Upper lobe of left lung (tissue), 6 donors: Measurements from ENCODE around the gene SPTBN5. TPM values are rescaled to one million over a fixed set of nuclear protein-coding genes. Genes with fewer than 3 reads are reported as not detected.

Source experiments
- ATAC-seq, 2 donors: fragments of 200-7000 bp; cut with Tn5 transposase; one replicate each; pipeline ENCODE4 v1.9.1; 2022; ENCODE audit warnings: mild to moderate bottlenecking in 2 of 2, moderate library complexity in 2 of 2; ENCODE audit not compliant: low FRiP score in 2 of 2
- DNase-seq, 2 donors: peaks; one replicate each; pipeline ENCODE4 v3.0.0-alpha.2; 2019 to 2020
- H3K27ac ChIP-seq, 4 donors: fragments of 200-600 bp; sonication (generic); one replicate each; pipeline ENCODE4 v1.5.1; 2016 to 2019
- H3K27me3 ChIP-seq, 4 donors: fragments of 200-600 bp; sonication (generic); one replicate each; pipeline ENCODE4 v1.5.1; 2017 to 2019
- H3K36me3 ChIP-seq, 4 donors: fragments of 200-600 bp; sonication (generic); one replicate each; pipeline ENCODE4 v1.5.1; 2016 to 2019
- H3K4me1 ChIP-seq, 4 donors: fragments of 200-600 bp; sonication (generic); one replicate each; pipeline ENCODE4 v1.5.1; 2018 to 2019
- H3K4me3 ChIP-seq, 4 donors: fragments of 200-600 bp; sonication (generic); one replicate each; pipeline ENCODE4 v1.5.1; 2017 to 2019; ENCODE audit warnings: mild to moderate bottlenecking in 2 of 4, moderate library complexity in 1 of 4
- H3K9me3 ChIP-seq, 4 donors: fragments of 200-600 bp; sonication (generic); one replicate each; pipeline ENCODE4 v1.5.1; 2018 to 2019
- CTCF ChIP-seq, 6 experiments: fragments of 450-650 bp in 4 of 6; fragments of 200-600 bp in 2 of 6; sonication (generic) in 2 of 6; IDR thresholded peaks; one replicate each; pipeline ENCODE4 v1.5.1; 2016 to 2019; ENCODE audit warnings: antibody characterized with exemption in 6 of 6
- EP300 ChIP-seq, 4 donors: sonication (generic); formaldehyde crosslinking; IDR thresholded peaks; one replicate each; pipeline ENCODE4 v1.5.1; 2017; ENCODE audit warnings: antibody characterized with exemption in 4 of 4, control low read depth in 2 of 4
- POLR2A ChIP-seq, 4 donors: fragments of 450-650 bp; IDR thresholded peaks; one replicate each; pipeline ENCODE4 v1.5.1; 2016 to 2017; ENCODE audit warnings: antibody characterized with exemption in 4 of 4, mild to moderate bottlenecking in 2 of 4
- POLR2AphosphoS5 ChIP-seq, 2 donors: sonication (generic); formaldehyde crosslinking; IDR thresholded peaks; one replicate each; pipeline ENCODE4 v1.5.1; 2017; ENCODE audit warnings: antibody characterized with exemption in 2 of 2
- WGBS, 2 donors: methylation state at CpG; one replicate each; pipeline ENCODE4 v1.1.5; 2017 to 2018; 5-methylcytosine and 5-hydroxymethylcytosine counted together
- total RNA-seq, 6 donors: library from RNA; depleted of rRNA in 4 of 6; stranded (reverse); fragments of >200 nt in 4 of 6; gene quantifications; one replicate each; pipeline versions ENCODE4 v1.1.0 to v1.2.1, GENCODE V29; 2016 to 2021
- donor health status: DM: no; HTN: no; CAD: no; lungs with moderate emphysema.
- donor health status: DM: no; HTN: yes; CAD: no; lungs with severe emphysema.

Gene SPTBN5
- total RNA-seq, 6 donors from 2014 or later: 0.20 to 9.4 (median 2.0) TPM

GRCh38 chr15:41918506-41919126, 24.8 kb upstream of the SPTBN5 start:
- DNase-seq (no peak), ATAC-seq (no peak)
- Histone ChIP-seq H3K4me3 (no peak overlapping the region), H3K36me3 (peaks cover 0 to 23% (median 12%) of the 10 kb centered on the region in 4 donors), H3K9me3 (no peaks in the 10 kb centered on the region), H3K27ac (no peak overlapping the region), H3K4me1 (peaks cover 24 to 58% (median 33%) of the 10 kb centered on the region in 4 donors), H3K27me3 (no peaks in the 10 kb centered on the region)
- 91 to 94% methylated on average over 4 to 8 of the region's 8 CpGs for WGBS, 2 donors
- TF ChIP-seq POLR2A (IDR thresholded peaks at IDR 0.05) (no peak), POLR2AphosphoS5 (IDR thresholded peaks at IDR 0.05) (no peak), CTCF (IDR thresholded peaks at IDR 0.05) (no peak), EP300 (IDR thresholded peaks at IDR 0.05) (no peak)

- Histone ChIP-seq H3K4me1 (peaks cover 24 to 58% (median 33%) of the 10 kb centered on the region in 4 donors), H3K27ac (peak overlapping the region in 1 of 4 donors; percentile 37), H3K4me3 (no peak overlapping the region), H3K36me3 (peaks cover 0 to 24% (median 12%) of the 10 kb centered on the region in 4 donors), H3K27me3 (no peaks in the 10 kb centered on the region), H3K9me3 (no peaks in the 10 kb centered on the region)
- no peak for ATAC-seq
- no peak for DNase-seq
- 69 to 82% methylated on average over 8 to 10 of the region's 10 CpGs for WGBS, 2 donors
- TF ChIP-seq POLR2AphosphoS5 (IDR thresholded peaks at IDR 0.05): no peak
- TF ChIP-seq EP300 (IDR thresholded peaks at IDR 0.05): no peak
- no peak for TF ChIP-seq POLR2A (IDR thresholded peaks at IDR 0.05)
- no peak for TF ChIP-seq CTCF (IDR thresholded peaks at IDR 0.05)
Measured at GRCh38 chr15:41917767-41918430, 24.0 kb upstream of the SPTBN5 start.

DNA sequence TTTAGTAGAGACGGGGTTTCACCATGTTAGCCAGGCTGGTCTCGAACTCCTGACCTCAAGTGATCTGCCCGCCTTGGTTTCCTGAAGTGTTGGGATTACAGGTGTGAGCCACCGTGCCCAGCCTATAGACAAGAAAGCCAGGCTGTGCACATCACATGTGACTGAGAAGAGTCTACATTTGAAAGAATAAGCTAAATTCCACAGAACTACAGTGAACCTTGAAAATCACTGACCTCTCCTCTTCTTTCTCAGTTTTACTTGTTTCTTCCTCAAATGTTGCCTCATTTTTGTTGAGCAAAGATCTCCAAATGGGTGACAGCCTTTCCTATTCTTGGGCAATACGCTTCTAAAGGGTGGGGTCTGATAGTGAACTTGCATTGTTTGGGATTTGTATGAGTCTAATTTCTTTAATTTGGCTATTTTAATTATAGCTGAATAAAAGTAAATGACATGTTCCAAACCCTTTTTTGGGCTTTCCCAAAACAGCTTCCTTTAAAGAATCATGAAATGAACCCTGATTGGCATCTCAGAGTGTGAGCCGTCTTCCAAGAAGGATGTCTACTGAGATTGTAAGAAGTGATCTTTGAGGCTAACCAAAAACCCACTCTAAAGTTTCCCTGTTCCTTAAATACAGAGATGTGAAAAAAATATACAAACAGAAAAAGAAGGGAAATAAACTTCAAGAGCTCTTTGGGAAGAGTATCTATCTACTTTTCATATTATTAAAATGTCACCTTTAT, 21.6 kb upstream of the SPTBN5 start:
- WGBS, 2 donors: 73 to 86% methylated on average over 6 of the region's 6 CpGs
- peak overlapping the region in 2 of 4 donors; percentile 19 to 41 for H3K27ac ChIP-seq
- peaks cover 19 to 55% (median 23%) of the 10 kb centered on the region in 4 donors for H3K4me1 ChIP-seq
- no peaks in the 10 kb centered on the region for H3K9me3 ChIP-seq
- H3K27me3 ChIP-seq: no peaks in the 10 kb centered on the region
- H3K36me3 ChIP-seq: peaks cover 0 to 32% (median 12%) of the 10 kb centered on the region in 4 donors
- H3K4me3 ChIP-seq: no peak overlapping the region
- TF ChIP-seq EP300 (IDR thresholded peaks at IDR 0.05) (no peak), POLR2AphosphoS5 (IDR thresholded peaks at IDR 0.05) (no peak), POLR2A (IDR thresholded peaks at IDR 0.05) (no peak), CTCF (IDR thresholded peaks at IDR 0.05) (no peak)
- ATAC-seq (peak in 1 of 2 donors; percentile 50), DNase-seq (no peak)

DNA sequence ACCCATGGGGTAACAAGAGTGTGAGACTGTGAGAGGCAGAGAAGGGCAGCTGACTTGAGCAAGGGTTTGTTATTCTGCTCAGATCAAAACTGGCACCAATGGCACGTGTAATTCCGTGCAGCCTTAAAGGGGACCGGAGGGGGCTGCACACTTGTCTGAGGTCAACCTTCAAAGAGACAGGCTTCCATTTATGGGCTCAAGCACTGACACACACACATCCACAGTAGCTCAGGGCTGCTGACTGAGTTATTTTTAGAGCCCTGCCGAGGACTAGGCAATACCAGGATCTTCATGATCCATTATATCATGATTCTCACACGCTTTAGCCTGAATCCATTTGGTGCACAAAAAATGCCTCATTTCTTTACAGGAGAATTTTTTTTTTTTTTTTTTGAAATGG, 20.6 kb upstream of the SPTBN5 start:
- H3K27me3 ChIP-seq: no peaks in the 10 kb centered on the region
- H3K9me3 ChIP-seq: no peaks in the 10 kb centered on the region
- WGBS, 2 donors: 76 to 88% methylated on average over 5 of the region's 5 CpGs
- TF ChIP-seq EP300 (IDR thresholded peaks at IDR 0.05) (no peak), POLR2AphosphoS5 (IDR thresholded peaks at IDR 0.05) (no peak), POLR2A (IDR thresholded peaks at IDR 0.05) (no peak), CTCF (IDR thresholded peaks at IDR 0.05) (no peak)
- H3K27ac ChIP-seq: no peak overlapping the region
- ATAC-seq: no peak
- DNase-seq: no peak
- no peak overlapping the region for H3K4me3 ChIP-seq
- H3K36me3 ChIP-seq: peaks cover 0 to 35% (median 18%) of the 10 kb centered on the region in 4 donors
- peaks cover 12 to 50% (median 22%) of the 10 kb centered on the region in 4 donors for H3K4me1 ChIP-seq
